Retinal pigment epithelial cell (primary cell): ENCODE data around the gene ITGB5.

ENCODE experiments used
- DNase-seq: peaks from one replicate; pipeline ENCODE4 v3.0.0-alpha.2; 2010; ENCODE audit warnings: low read depth
- H3K4me3 ChIP-seq: 2 replicates; pipeline ENCODE4 v1.5.1; 2011; ENCODE audit warnings: mild to moderate bottlenecking, low read length, control low read depth, moderate library complexity
- CTCF ChIP-seq: conservative IDR thresholded peaks from 2 replicates; pipeline ENCODE4 v1.5.1; 2011; ENCODE audit warnings: low read depth, low read length, control low read depth, inconsistent platforms

ITGB5 gene

GRCh38 chr3:124884474-124885101 lies 2.6 kb downstream of the ITGB5 start:
- no peak for DNase-seq
- H3K4me3 ChIP-seq, result no peak overlapping the region
- TF ChIP-seq CTCF, result no peak

- DNase-seq, result no peak
- no peak overlapping the region for H3K4me3 ChIP-seq
- TF ChIP-seq CTCF, result no peak
Observed at GRCh38 chr3:124883766-124884473, 3.2 kb downstream of the ITGB5 start.

GRCh38 chr3:124882816-124883747 lies 4.1 kb downstream of the ITGB5 start:
- DNase-seq, result no peak
- H3K4me3 ChIP-seq, result no peak overlapping the region
- TF ChIP-seq CTCF, result no peak

- TF ChIP-seq CTCF, result no peak
- DNase-seq, result no peak
- no peak overlapping the region for H3K4me3 ChIP-seq
Observed at GRCh38 chr3:124881976-124882697, 5.0 kb downstream of the ITGB5 start.

- H3K4me3 ChIP-seq, result no peak overlapping the region
- no peak for DNase-seq
- TF ChIP-seq CTCF, result no peak
Observed at GRCh38 chr3:124879337-124879680, 7.9 kb downstream of the ITGB5 start.

GRCh38 chr3:124878561-124879336 lies 8.4 kb downstream of the ITGB5 start:
- peak; percentile 68 for DNase-seq
- no peak for TF ChIP-seq CTCF
- no peak overlapping the region for H3K4me3 ChIP-seq
